Colonic mucosa (tissue), 4 donors: ENCODE data around the gene INO80. TPM values are rescaled to one million over a fixed set of nuclear protein-coding genes. Genes with fewer than 3 reads are reported as not detected.

Source experiments
- DNase-seq: peaks from one replicate; pipeline ENCODE4 v3.0.0-alpha.2; 2020
- H3K27ac ChIP-seq: fragments of 200-600 bp; one replicate; pipeline ENCODE4 v1.8.0; 2021
- H3K27me3 ChIP-seq: fragments of 200-600 bp; one replicate; pipeline ENCODE4 v1.8.0; 2021
- H3K36me3 ChIP-seq: fragments of 200-600 bp; one replicate; pipeline ENCODE4 v1.8.0; 2021
- H3K4me1 ChIP-seq: fragments of 200-600 bp; one replicate; pipeline ENCODE4 v1.8.0; 2021; ENCODE audit warnings: mild to moderate bottlenecking
- H3K4me3 ChIP-seq: fragments of 200-600 bp; one replicate; pipeline ENCODE4 v1.8.0; 2021
- H3K9ac ChIP-seq, 2 donors: one replicate each; pipeline ENCODE4 v1.7.0; 2013; ENCODE audit warnings: control low read depth in 2 of 2, low read depth in 2 of 2, low read length in 2 of 2
- H3K9me3 ChIP-seq: fragments of 200-600 bp; one replicate; pipeline ENCODE4 v1.8.0; 2021
- CTCF ChIP-seq: fragments of 200-600 bp; IDR thresholded peaks from one replicate; pipeline ENCODE4 v1.8.0; 2022; ENCODE audit warnings: antibody characterized with exemption, mild to moderate bottlenecking
- intact Hi-C: fragments of 100-400 bp; cut with DNase I; formaldehyde crosslinking; loops from one replicate; pipeline ENCODE4 v1.14.1; 2022
- total RNA-seq, 2 donors: library from RNA; stranded (reverse); fragmentation: NEBNext Ultra II Directional in 1 of 2; extraction: Animal tissue kit (Norgen Biotek cat#: 25700) in 1 of 2; gene quantifications; one replicate each; pipeline ENCODE4 v1.2.1, GENCODE V29; 2021
- donor health status: healthy.
- donor health status: DM: no; HTN: no; CAD: no.
- donor health status: DM: no; HTN: no; CAD: no.

The INO80 gene
- total RNA-seq, 2 donors from 2014 or later: 17.6 to 27.4 TPM

- intact Hi-C loops: no loop called here
- no peak for DNase-seq
- Histone ChIP-seq H3K9ac (no peak overlapping the region), H3K9me3 (no peaks in the 10 kb centered on the region), H3K4me3 (no peak overlapping the region), H3K27me3 (no peaks in the 10 kb centered on the region), H3K36me3 (no peaks in the 10 kb centered on the region), H3K4me1 (no peaks in the 10 kb centered on the region), H3K27ac (no peak overlapping the region)
- no peak for TF ChIP-seq CTCF
These were observed 96.9 kb downstream of the INO80 start for GRCh38 chr15:41019174-41019573.

GRCh38 chr15:41018534-41018933 is 97.5 kb downstream of the INO80 start:
- peak; percentile 45 for TF ChIP-seq CTCF
- Histone ChIP-seq H3K9me3 (no peaks in the 10 kb centered on the region), H3K4me1 (no peaks in the 10 kb centered on the region), H3K4me3 (no peak overlapping the region), H3K36me3 (no peaks in the 10 kb centered on the region), H3K27ac (no peak overlapping the region), H3K9ac (no peak overlapping the region), H3K27me3 (no peaks in the 10 kb centered on the region)
- intact Hi-C loops: no loop called here
- peak; percentile 48 for DNase-seq

GRCh38 chr15:41017066-41017735 is 98.9 kb downstream of the INO80 start:
- Histone ChIP-seq H3K4me3 (no peak overlapping the region), H3K36me3 (no peaks in the 10 kb centered on the region), H3K9ac (peak overlapping the region in 1 of 2 donors; percentile 38), H3K4me1 (no peaks in the 10 kb centered on the region), H3K9me3 (no peaks in the 10 kb centered on the region), H3K27me3 (no peaks in the 10 kb centered on the region), H3K27ac (no peak overlapping the region)
- TF ChIP-seq CTCF: no peak
- intact Hi-C loops: no loop called here
- DNase-seq: no peak

- no peak for DNase-seq
- no peaks in the 10 kb centered on the region for H3K9me3 ChIP-seq
- no peaks in the 10 kb centered on the region for H3K36me3 ChIP-seq
- H3K4me1 ChIP-seq: no peaks in the 10 kb centered on the region
- H3K27me3 ChIP-seq: no peaks in the 10 kb centered on the region
- no peak overlapping the region for H3K27ac ChIP-seq
- no peak overlapping the region for H3K9ac ChIP-seq
- no peak overlapping the region for H3K4me3 ChIP-seq
- intact Hi-C loops: loop anchor here (5.0 kb wide), 1 partner anchor 72 kb away; no protein-coding TSS in a partner anchor
- TF ChIP-seq CTCF: no peak
These were observed 102.2 kb downstream of the INO80 start for GRCh38 chr15:41013691-41014414.

GRCh38 chr15:41011055-41011815 is 104.8 kb downstream of the INO80 start:
- no peak overlapping the region for H3K27ac ChIP-seq
- H3K9me3 ChIP-seq: no peaks in the 10 kb centered on the region
- H3K27me3 ChIP-seq: no peaks in the 10 kb centered on the region
- no peaks in the 10 kb centered on the region for H3K4me1 ChIP-seq
- DNase-seq: no peak
- TF ChIP-seq CTCF: no peak
- intact Hi-C loops: loop anchor here (5.0 kb wide), 1 partner anchor 69 kb away; no protein-coding TSS in a partner anchor
- no peak overlapping the region for H3K4me3 ChIP-seq
- no peak overlapping the region for H3K9ac ChIP-seq
- no peaks in the 10 kb centered on the region for H3K36me3 ChIP-seq
